ENCODE measurements around the gene FIG4.

- no peak for TF ChIP-seq CTCF (conservative IDR thresholded peaks at IDR 0.05; ENCODE audit: low read depth, low read length)
- no peak for TF ChIP-seq EZH2 (IDR thresholded peaks at IDR 0.05; ENCODE audit: borderline replicate concordance, low read depth, low read length, poor library complexity, severe bottlenecking)
Measured at GRCh38 chr6:109853426-109853825, 162.3 kb downstream of the FIG4 start.

Data from A673 (cell line).